Measurements from ENCODE around the gene TMCO5A.

- TF ChIP-seq EHMT2 (IDR thresholded peaks at IDR 0.05; ENCODE audit: low read depth) (no peak), USF2 (IDR thresholded peaks at IDR 0.05) (no peak), CHD2 (IDR thresholded peaks at IDR 0.05; ENCODE audit: low read length, partially characterized antibody) (no peak), POLR2A (IDR thresholded peaks at IDR 0.05; ENCODE audit: low read length) (no peak), RCOR1 (IDR thresholded peaks at IDR 0.05; ENCODE audit: low read depth, low read length) (no peak)
Measured at GRCh38 chr15:37898362-37898761, 36.1 kb upstream of the TMCO5A start.

All from A549 (cell line).